Measurements from ENCODE around the gene VEGFA.

Gene VEGFA

GRCh38 chr6:43819958-43820357 is 49.9 kb downstream of the VEGFA start (continued):
- TF ChIP-seq, protein P1, sequence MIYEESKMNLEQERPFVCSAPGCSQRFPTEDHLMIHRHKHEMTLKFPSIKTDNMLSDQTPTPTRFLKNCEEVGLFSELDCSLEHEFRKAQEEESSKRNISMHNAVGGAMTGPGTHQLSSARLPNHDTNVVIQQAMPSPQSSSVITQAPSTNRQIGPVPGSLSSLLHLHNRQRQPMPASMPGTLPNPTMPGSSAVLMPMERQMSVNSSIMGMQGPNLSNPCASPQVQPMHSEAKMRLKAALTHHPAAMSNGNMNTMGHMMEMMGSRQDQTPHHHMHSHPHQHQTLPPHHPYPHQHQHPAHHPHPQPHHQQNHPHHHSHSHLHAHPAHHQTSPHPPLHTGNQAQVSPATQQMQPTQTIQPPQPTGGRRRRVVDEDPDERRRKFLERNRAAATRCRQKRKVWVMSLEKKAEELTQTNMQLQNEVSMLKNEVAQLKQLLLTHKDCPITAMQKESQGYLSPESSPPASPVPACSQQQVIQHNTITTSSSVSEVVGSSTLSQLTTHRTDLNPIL (CRISPR knock-in tag; IDR thresholded peaks at IDR 0.05; ENCODE audit: low read depth), result no peak
- TF ChIP-seq ARNTL (CRISPR knock-in tag; IDR thresholded peaks at IDR 0.05; ENCODE audit: borderline replicate concordance, low read depth), result no peak

- ATAC-seq, result no peak
- TF ChIP-seq ARNTL (CRISPR knock-in tag; IDR thresholded peaks at IDR 0.05; ENCODE audit: borderline replicate concordance, low read depth) (no peak), ZFP3 (CRISPR knock-in tag; IDR thresholded peaks at IDR 0.05) (no peak), TCF4 (CRISPR knock-in tag; IDR thresholded peaks at IDR 0.05; ENCODE audit: borderline replicate concordance) (no peak), ESRRG (CRISPR knock-in tag; IDR thresholded peaks at IDR 0.05) (no peak), SNAI2 (CRISPR knock-in tag; IDR thresholded peaks at IDR 0.05) (no peak), ZNF8 (CRISPR knock-in tag; IDR thresholded peaks at IDR 0.05) (no peak)
These were observed 50.5 kb downstream of the VEGFA start for GRCh38 chr6:43820486-43820885.

- TF ChIP-seq ZNF70 (CRISPR knock-in tag; IDR thresholded peaks at IDR 0.05) (no peak), ZNF565 (CRISPR knock-in tag; conservative IDR thresholded peaks at IDR 0.05; ENCODE audit: low read depth) (no peak), ZNF8 (CRISPR knock-in tag; IDR thresholded peaks at IDR 0.05) (no peak), PPARA (CRISPR knock-in tag; IDR thresholded peaks at IDR 0.05; ENCODE audit: borderline replicate concordance) (no peak), BACH2 (CRISPR knock-in tag; IDR thresholded peaks at IDR 0.05; ENCODE audit: borderline replicate concordance) (no peak), TCF4 (CRISPR knock-in tag; IDR thresholded peaks at IDR 0.05; ENCODE audit: borderline replicate concordance) (no peak), RARB (CRISPR knock-in tag; IDR thresholded peaks at IDR 0.05) (no peak), SNAI2 (CRISPR knock-in tag; IDR thresholded peaks at IDR 0.05) (no peak), CSDC2 (CRISPR knock-in tag; IDR thresholded peaks at IDR 0.05) (no peak), ESRRG (CRISPR knock-in tag; IDR thresholded peaks at IDR 0.05) (no peak), POU6F1 (CRISPR knock-in tag; IDR thresholded peaks at IDR 0.05; ENCODE audit: borderline replicate concordance, low read depth) (no peak), ZFP30 (CRISPR knock-in tag; IDR thresholded peaks at IDR 0.05) (no peak), TOX (CRISPR knock-in tag; IDR thresholded peaks at IDR 0.05; ENCODE audit: borderline replicate concordance) (no peak), ISL1 (CRISPR knock-in tag; IDR thresholded peaks at IDR 0.05) (no peak), GLIS3 (CRISPR knock-in tag; IDR thresholded peaks at IDR 0.05) (no peak), ZFP3 (CRISPR knock-in tag; IDR thresholded peaks at IDR 0.05) (no peak)
- TF ChIP-seq, protein P2, sequence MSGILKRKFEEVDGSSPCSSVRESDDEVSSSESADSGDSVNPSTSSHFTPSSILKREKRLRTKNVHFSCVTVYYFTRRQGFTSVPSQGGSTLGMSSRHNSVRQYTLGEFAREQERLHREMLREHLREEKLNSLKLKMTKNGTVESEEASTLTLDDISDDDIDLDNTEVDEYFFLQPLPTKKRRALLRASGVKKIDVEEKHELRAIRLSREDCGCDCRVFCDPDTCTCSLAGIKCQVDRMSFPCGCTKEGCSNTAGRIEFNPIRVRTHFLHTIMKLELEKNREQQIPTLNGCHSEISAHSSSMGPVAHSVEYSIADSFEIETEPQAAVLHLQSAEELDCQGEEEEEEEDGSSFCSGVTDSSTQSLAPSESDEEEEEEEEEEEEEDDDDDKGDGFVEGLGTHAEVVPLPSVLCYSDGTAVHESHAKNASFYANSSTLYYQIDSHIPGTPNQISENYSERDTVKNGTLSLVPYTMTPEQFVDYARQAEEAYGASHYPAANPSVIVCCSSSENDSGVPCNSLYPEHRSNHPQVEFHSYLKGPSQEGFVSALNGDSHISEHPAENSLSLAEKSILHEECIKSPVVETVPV (CRISPR knock-in tag; IDR thresholded peaks at IDR 0.05), result no peak
- ATAC-seq, result no peak
These were observed 51.3 kb downstream of the VEGFA start for GRCh38 chr6:43821101-43821886.

DNA sequence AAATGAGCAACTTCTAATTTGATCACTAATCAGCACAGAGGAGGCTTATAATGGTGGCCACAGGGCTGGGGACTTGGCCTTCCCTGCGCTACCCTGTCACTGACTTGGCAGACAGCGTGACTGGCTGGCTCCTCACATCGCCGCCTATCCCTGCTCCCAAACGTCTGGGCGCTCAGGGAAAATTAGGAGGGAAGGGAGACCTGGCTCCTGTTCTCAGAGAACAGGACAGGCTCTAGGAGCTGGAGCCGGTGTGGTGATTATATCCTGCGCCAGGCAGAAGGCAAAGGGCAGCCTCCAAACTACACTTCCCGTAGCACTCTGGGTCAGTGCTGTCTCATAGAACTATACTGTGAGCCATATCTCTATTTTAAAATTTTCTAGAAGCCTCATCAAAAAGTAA is 53.4 kb downstream of the VEGFA start:
- ATAC-seq, result no peak
- TF ChIP-seq, protein P3, sequence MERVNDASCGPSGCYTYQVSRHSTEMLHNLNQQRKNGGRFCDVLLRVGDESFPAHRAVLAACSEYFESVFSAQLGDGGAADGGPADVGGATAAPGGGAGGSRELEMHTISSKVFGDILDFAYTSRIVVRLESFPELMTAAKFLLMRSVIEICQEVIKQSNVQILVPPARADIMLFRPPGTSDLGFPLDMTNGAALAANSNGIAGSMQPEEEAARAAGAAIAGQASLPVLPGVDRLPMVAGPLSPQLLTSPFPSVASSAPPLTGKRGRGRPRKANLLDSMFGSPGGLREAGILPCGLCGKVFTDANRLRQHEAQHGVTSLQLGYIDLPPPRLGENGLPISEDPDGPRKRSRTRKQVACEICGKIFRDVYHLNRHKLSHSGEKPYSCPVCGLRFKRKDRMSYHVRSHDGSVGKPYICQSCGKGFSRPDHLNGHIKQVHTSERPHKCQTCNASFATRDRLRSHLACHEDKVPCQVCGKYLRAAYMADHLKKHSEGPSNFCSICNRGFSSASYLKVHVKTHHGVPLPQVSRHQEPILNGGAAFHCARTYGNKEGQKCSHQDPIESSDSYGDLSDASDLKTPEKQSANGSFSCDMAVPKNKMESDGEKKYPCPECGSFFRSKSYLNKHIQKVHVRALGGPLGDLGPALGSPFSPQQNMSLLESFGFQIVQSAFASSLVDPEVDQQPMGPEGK (CRISPR knock-in tag; IDR thresholded peaks at IDR 0.05; ENCODE audit: borderline replicate concordance), result no peak
- TF ChIP-seq TCF4 (CRISPR knock-in tag; IDR thresholded peaks at IDR 0.05; ENCODE audit: borderline replicate concordance) (no peak), ZNF565 (CRISPR knock-in tag; conservative IDR thresholded peaks at IDR 0.05; ENCODE audit: low read depth) (no peak), ZNF70 (CRISPR knock-in tag; IDR thresholded peaks at IDR 0.05) (no peak), RARB (CRISPR knock-in tag; IDR thresholded peaks at IDR 0.05) (no peak), ZNF8 (CRISPR knock-in tag; IDR thresholded peaks at IDR 0.05) (no peak), TOX (CRISPR knock-in tag; IDR thresholded peaks at IDR 0.05; ENCODE audit: borderline replicate concordance) (no peak), PPARA (CRISPR knock-in tag; IDR thresholded peaks at IDR 0.05; ENCODE audit: borderline replicate concordance) (no peak), ZFP3 (CRISPR knock-in tag; IDR thresholded peaks at IDR 0.05) (no peak), ZFP30 (CRISPR knock-in tag; IDR thresholded peaks at IDR 0.05) (no peak), GLIS3 (CRISPR knock-in tag; IDR thresholded peaks at IDR 0.05) (no peak), BACH2 (CRISPR knock-in tag; IDR thresholded peaks at IDR 0.05; ENCODE audit: borderline replicate concordance) (no peak), ISL1 (CRISPR knock-in tag; IDR thresholded peaks at IDR 0.05) (no peak), POU6F1 (CRISPR knock-in tag; IDR thresholded peaks at IDR 0.05; ENCODE audit: borderline replicate concordance, low read depth) (no peak), CSDC2 (CRISPR knock-in tag; IDR thresholded peaks at IDR 0.05) (no peak), ESRRG (CRISPR knock-in tag; IDR thresholded peaks at IDR 0.05) (no peak)
- TF ChIP-seq, protein P1 (CRISPR knock-in tag; IDR thresholded peaks at IDR 0.05; ENCODE audit: low read depth), result no peak

All from SK-N-SH treated with all-trans-retinoic acid at 6 μM for 48 hours (cell line).